ENCODE data around the gene WWC1. TPM values are rescaled to one million over a fixed set of nuclear protein-coding genes. Genes with fewer than 3 reads are reported as not detected.
A peak's percentile ranks its signal among the peaks of the same experiment; 100 is the strongest.

WWC1 gene
- total and polyA plus RNA-seq, 10 of the 15 experiments (the other 5 are each of a cell fraction or from before 2014, with no cell fraction given) = 0.50 to 7.8 (median 2.5) TPM

DNA sequence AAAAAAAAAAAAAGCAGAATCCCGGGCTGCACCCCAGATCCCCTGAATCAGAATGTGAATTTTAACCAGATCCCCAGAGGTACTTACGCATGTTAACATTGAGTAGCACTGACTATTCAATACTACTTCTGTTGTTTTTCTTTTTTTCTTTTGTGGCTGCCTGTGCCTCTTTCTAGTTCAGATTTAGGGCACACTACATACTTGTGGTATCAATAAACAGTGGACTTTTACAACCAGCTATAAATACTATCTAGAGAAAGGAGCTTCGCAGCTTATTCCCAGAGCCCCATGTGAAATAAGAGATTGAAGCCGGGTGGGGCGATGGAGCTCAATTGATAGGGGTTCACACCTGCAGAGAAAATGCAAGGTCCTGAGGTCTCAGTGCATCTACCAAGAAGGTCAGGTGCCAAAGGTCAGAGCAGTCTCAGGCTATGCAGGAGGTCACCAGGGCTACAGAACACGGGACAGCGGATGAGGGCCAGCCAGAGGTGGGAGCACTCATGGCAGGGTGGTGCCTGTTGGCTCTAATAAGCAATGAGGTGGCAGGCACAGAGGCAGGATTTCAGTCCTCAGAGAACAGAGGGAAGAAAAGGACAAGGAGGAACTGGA lies 22.3 kb downstream of the WWC1 start (continued):
- TF ChIP-seq ETV6 (conservative IDR thresholded peaks at IDR 0.05 in 1 of 2, IDR thresholded peaks at IDR 0.05 in 1 of 2; ENCODE audit: borderline replicate concordance in 1 of 2, low read depth in 1 of 2) (no peak), NFYA (IDR thresholded peaks at IDR 0.05; ENCODE audit: borderline replicate concordance, low read depth, low read length) (no peak), HDGF (IDR thresholded peaks at IDR 0.05) (no peak), STAT3 (IDR thresholded peaks at IDR 0.05; ENCODE audit: low read depth, low read length) (no peak), TCF12 (IDR thresholded peaks at IDR 0.05; ENCODE audit: low read depth, low read length) (no peak), BHLHE40 (IDR thresholded peaks at IDR 0.05; ENCODE audit: borderline replicate concordance in 1 of 2, low read depth in 2 of 2, low read length in 1 of 2) (no peak)
- TF ChIP-seq, protein P1, sequence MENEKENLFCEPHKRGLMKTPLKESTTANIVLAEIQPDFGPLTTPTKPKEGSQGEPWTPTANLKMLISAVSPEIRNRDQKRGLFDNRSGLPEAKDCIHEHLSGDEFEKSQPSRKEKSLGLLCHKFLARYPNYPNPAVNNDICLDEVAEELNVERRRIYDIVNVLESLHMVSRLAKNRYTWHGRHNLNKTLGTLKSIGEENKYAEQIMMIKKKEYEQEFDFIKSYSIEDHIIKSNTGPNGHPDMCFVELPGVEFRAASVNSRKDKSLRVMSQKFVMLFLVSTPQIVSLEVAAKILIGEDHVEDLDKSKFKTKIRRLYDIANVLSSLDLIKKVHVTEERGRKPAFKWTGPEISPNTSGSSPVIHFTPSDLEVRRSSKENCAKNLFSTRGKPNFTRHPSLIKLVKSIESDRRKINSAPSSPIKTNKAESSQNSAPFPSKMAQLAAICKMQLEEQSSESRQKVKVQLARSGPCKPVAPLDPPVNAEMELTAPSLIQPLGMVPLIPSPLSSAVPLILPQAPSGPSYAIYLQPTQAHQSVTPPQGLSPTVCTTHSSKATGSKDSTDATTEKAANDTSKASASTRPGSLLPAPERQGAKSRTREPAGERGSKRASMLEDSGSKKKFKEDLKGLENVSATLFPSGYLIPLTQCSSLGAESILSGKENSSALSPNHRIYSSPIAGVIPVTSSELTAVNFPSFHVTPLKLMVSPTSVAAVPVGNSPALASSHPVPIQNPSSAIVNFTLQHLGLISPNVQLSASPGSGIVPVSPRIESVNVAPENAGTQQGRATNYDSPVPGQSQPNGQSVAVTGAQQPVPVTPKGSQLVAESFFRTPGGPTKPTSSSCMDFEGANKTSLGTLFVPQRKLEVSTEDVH (IDR thresholded peaks at IDR 0.05; ENCODE audit: low read depth, partially characterized antibody) = no peak

DNA sequence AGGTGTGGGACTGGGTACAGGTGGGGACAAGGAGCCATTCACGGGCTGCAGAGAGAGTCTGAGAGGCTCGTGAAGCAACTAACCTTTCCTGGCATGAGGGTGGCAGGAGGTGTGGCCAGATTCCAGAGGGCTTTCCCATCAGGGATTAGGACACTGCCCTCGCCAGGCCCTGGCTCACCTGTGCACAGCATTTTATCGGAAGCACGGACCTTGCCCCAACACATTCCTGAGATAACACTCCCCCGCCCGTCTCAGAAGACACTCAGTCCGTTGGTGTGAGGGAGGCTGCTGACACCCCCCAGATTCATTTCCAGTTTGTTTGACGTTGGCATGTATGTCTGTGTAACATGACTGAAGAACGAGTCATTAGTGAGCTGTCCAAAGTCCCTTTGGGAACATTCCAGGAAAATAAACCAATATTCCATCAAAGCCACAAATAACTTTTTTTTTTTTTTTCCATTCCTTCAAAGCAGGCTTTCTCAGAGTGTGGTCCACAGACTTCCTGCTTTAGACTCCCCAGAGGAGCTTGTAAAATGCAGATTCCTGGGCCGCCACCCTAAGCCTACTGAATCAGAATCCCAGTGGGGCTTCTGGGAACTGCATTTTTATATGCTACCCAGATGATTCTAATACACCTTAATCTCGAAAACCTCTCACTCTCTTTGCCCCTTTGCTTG lies 23.4 kb downstream of the WWC1 start:
- BruUV-seq (replicated peaks) = no TSS peak
- H3K9ac ChIP-seq (ENCODE audit: control insufficient read depth, insufficient read depth, low read length) = no peak overlapping the region
- H3K4me2 ChIP-seq (ENCODE audit: control insufficient read depth, insufficient read depth) = 0 out of 2 replicates have a peak overlapping the region, but pooled peaks have one; percentile 32
- H2AFZ ChIP-seq (ENCODE audit: control insufficient read depth, low read depth, low read length) = no peak overlapping the region
- CTCF ChIA-PET = no interaction called here
- peaks cover 12% of the 10 kb centered on the region for H3K4me1 ChIP-seq (ENCODE audit: control insufficient read depth, insufficient read depth, low read length)
- no peak overlapping the region for H3K27ac ChIP-seq (ENCODE audit: control insufficient read depth, insufficient read depth)
- intact Hi-C loops (cut with micrococcal nuclease; ENCODE audit: unreplicated experiment) = no loop called here
- H4K20me1 ChIP-seq (ENCODE audit: control insufficient read depth, insufficient read depth) = no peaks in the 10 kb centered on the region
- FAIRE-seq (no peak), DNase-seq (ENCODE audit: low read depth, low spot score) (no peak), ATAC-seq (no peak)
- H3K9me3 ChIP-seq (replicated peaks; ENCODE audit: control insufficient read depth, insufficient read depth, low read length) = no peaks in the 10 kb centered on the region
- RAD21 ChIA-PET (ENCODE audit: unreplicated experiment) = no interaction called here
- POLR2A ChIA-PET = no interaction called here
- WGBS (ENCODE audit: insufficient coverage, insufficient replicate concordance, low lambda C conversion rate, missing lambda C conversion rate) = 74% methylated on average over 12 of the region's 12 CpGs
- no peaks in the 10 kb centered on the region for H3K36me3 ChIP-seq (ENCODE audit: control insufficient read depth in 2 of 2, insufficient read depth in 2 of 2, low read length in 1 of 2)
- H3K79me2 ChIP-seq (ENCODE audit: control insufficient read depth, insufficient read depth, low read length) = no peaks in the 10 kb centered on the region
- H3K4me3 ChIP-seq = no peak overlapping the region
- SMC1A ChIA-PET (ENCODE audit: uncharacterized antibody, unreplicated experiment) = no interaction called here
- in situ Hi-C loops (cut with MboI) = no loop called here
- no peaks in the 10 kb centered on the region for H3K27me3 ChIP-seq (replicated peaks in 1 of 2; ENCODE audit: control insufficient read depth in 2 of 2, insufficient read depth in 2 of 2, low read length in 1 of 2)
- TF ChIP-seq JUND (IDR thresholded peaks at IDR 0.05; ENCODE audit: low read depth, low read length) = no peak
- TF ChIP-seq HDGF (IDR thresholded peaks at IDR 0.05) = no peak
- TF ChIP-seq MXI1 (IDR thresholded peaks at IDR 0.05; ENCODE audit: low read depth, low read length) = no peak
- no peak for TF ChIP-seq KDM1A (IDR thresholded peaks at IDR 0.05; ENCODE audit: borderline replicate concordance)
- TF ChIP-seq, protein P2, sequence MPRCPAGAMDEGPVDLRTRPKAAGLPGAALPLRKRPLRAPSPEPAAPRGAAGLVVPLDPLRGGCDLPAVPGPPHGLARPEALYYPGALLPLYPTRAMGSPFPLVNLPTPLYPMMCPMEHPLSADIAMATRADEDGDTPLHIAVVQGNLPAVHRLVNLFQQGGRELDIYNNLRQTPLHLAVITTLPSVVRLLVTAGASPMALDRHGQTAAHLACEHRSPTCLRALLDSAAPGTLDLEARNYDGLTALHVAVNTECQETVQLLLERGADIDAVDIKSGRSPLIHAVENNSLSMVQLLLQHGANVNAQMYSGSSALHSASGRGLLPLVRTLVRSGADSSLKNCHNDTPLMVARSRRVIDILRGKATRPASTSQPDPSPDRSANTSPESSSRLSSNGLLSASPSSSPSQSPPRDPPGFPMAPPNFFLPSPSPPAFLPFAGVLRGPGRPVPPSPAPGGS (IDR thresholded peaks at IDR 0.05; ENCODE audit: borderline replicate concordance, insufficient read depth, low read depth, low read length, poor library complexity, severe bottlenecking) = no peak
- TF ChIP-seq, protein P1 (IDR thresholded peaks at IDR 0.05; ENCODE audit: low read depth, partially characterized antibody) = no peak
- TF ChIP-seq CBFB (IDR thresholded peaks at IDR 0.05; ENCODE audit: low read depth) = no peak
- no peak for TF ChIP-seq SMC3 (IDR thresholded peaks at IDR 0.05; ENCODE audit: borderline replicate concordance, low read length)
- no peak for TF ChIP-seq ZBED1 (IDR thresholded peaks at IDR 0.05; ENCODE audit: borderline replicate concordance)
